NCI-H2081 (cell line): ENCODE data around the gene SLC44A5.
"Not testable (repeated sequence)": the region's sequence is repeated elsewhere in the genome, so short reads cannot be mapped to it uniquely, and the experiment has no call there.

ENCODE experiments used
- DNase-seq, 2 experiments: peaks; one replicate each; lab custom pipeline; 2025; lab: John Stamatoyannopoulos, UW

Gene SLC44A5

GRCh38 chr1:75181214-75181955 lies 429.5 kb downstream of the SLC44A5 start:
- DNase-seq: not testable (repeated sequence)

- no peak for DNase-seq
These were observed 436.7 kb downstream of the SLC44A5 start for GRCh38 chr1:75174031-75174760.

GRCh38 chr1:75172556-75172955 lies 438.4 kb downstream of the SLC44A5 start:
- DNase-seq: no peak

GRCh38 chr1:75171876-75172275 lies 439.0 kb downstream of the SLC44A5 start:
- no peak for DNase-seq

- no peak for DNase-seq
These were observed 439.9 kb downstream of the SLC44A5 start for GRCh38 chr1:75170981-75171380.

- DNase-seq: no peak
These were observed 440.9 kb downstream of the SLC44A5 start for GRCh38 chr1:75170011-75170410.

GRCh38 chr1:75166821-75167220 lies 444.1 kb downstream of the SLC44A5 start:
- DNase-seq: no peak

- DNase-seq: no peak
These were observed 445.6 kb downstream of the SLC44A5 start for GRCh38 chr1:75165264-75165663.

- DNase-seq: no peak
These were observed 451.8 kb downstream of the SLC44A5 start for GRCh38 chr1:75159154-75159553.
